DMS153 (cell line): ENCODE measurements around the gene BCL11B.

ENCODE experiments used
- DNase-seq: peaks from one replicate; lab custom pipeline; 2025; lab: John Stamatoyannopoulos, UW

The BCL11B gene

DNA sequence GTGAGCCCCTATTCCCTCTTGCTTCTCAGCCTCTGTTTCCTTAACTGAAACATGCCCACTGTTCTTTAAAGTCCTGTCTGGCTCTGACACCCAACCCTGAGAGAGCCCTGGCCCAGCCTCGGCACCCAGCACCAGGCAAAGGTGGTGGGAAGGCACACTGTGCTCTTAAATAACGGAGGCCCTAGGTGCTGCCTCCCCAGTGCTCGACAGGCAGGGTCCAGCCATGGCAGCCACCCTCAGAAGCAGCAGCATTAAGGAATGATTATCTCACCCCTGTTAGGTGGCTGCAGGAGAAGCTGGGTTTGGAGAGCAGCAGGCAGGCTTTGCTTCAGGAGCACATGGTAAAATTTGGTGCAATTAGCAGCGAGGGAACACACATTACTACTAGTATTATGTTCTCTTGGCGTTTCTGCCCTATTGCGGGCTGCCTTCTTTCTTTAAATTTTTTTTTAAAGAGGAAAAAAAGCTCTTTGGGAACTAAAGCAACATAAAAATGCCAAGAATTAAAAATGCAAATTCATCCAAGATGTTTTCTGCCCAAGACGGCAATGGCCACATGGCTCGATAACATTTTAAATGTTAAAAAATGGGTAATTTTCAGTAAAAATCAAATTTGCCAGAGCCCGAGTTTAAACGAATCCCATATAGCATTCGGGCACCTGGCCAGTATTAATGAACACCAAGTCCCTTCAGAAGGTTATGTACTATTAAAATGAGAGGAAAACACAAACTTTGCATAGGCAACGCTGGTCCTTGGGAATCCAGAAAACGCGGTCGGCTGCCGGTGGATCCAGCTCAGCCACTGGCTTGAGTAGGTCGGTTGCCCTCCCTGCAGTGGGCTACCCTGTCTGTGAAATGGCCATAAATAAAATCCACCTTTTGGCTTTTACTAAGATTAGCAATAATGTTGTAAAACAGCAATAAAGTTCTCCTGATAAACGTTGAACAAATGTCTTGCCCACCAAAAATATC, 152.2 kb downstream of the BCL11B start:
- DNase-seq: no peak
